ENCODE results near the gene KLK2. TPM values are rescaled to one million over a fixed set of nuclear protein-coding genes. Genes with fewer than 3 reads are reported as not detected.

Gene KLK2
- polyA plus RNA-seq, 3 donors: 0.21 to 0.34 TPM; not detected in 1

DNA sequence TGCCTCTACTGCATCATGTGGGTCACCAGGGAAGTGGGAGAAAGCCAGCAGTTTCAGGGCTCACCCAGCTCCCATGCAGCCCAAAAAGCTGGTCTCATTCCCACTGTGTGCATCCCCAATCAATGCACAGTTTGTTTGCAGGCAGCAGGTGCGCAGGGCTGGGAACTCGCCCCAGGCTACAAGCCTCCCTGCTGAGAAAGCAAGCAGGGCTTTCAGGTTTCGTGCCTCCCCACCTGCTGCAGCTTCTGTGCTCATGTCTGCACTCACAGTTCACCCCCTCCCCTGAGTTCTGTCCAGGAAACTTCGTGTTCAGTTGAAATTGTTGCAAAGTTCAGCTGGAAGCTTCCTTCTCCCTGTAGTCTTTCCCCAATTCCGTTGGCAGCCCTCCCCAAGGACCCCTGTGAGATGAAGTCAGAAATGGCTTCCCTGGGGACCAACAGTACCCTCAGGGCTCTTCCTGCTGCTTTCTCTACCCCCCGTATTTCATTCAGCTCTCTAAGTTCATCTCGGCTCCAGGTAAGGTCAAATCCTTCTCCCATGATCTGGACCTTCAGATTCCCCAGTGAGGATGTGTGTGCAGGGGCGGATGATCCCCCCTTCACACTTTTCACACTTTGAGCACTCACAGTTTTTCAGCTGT lies 28.8 kb upstream of the KLK2 start:
- no peak for DNase-seq

DNA sequence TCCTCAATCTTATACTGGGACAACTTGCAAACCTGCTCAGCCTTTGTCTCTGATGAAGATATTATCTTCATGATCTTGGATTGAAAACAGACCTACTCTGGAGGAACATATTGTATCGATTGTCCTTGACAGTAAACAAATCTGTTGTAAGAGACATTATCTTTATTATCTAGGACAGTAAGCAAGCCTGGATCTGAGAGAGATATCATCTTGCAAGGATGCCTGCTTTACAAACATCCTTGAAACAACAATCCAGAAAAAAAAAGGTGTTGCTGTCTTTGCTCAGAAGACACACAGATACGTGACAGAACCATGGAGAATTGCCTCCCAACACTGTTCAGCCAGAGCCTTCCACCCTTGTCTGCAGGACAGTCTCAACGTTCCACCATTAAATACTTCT lies 22.5 kb upstream of the KLK2 start:
- DNase-seq: no peak

DNA sequence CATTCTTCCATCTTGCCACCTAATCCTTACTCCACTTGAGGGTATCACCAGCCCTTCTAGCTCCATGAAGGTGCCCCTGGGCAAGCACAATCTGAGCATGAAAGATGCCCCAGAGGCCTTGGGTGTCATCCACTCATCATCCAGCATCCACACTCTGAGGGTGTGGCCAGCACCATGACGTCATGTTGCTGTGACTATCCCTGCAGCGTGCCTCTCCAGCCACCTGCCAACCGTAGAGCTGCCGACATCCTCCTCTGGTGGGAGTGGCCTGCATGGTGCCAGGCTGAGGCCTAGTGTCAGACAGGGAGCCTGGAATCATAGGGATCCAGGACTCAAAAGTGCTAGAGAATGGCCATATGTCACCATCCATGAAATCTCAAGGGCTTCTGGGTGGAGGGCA lies 21.6 kb upstream of the KLK2 start:
- no peak for DNase-seq

DNA sequence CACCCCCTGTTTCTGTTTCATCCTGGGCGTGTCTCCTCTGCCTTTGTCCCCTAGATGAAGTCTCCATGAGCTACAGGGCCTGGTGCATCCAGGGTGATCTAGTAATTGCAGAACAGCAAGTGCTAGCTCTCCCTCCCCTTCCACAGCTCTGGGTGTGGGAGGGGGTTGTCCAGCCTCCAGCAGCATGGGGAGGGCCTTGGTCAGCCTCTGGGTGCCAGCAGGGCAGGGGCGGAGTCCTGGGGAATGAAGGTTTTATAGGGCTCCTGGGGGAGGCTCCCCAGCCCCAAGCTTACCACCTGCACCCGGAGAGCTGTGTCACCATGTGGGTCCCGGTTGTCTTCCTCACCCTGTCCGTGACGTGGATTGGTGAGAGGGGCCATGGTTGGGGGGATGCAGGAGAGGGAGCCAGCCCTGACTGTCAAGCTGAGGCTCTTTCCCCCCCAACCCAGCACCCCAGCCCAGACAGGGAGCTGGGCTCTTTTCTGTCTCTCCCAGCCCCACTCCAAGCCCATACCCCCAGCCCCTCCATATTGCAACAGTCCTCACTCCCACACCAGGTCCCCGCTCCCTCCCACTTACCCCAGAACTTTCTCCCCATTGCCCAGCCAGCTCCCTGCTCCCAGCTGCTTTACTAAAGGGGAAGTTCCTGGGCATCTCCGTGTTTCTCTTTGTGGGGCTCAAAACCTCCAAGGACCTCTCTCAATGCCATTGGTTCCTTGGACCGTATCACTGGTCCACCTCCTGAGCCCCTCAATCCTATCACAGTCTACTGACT lies 18.4 kb upstream of the KLK2 start, which contains the start of gene KLK3:
KLK3 (plus strand) TSS at position 280 of the 775 bp plus-strand sequence; CDS start at position 321, 41 bp downstream.
- no peak for DNase-seq

DNA sequence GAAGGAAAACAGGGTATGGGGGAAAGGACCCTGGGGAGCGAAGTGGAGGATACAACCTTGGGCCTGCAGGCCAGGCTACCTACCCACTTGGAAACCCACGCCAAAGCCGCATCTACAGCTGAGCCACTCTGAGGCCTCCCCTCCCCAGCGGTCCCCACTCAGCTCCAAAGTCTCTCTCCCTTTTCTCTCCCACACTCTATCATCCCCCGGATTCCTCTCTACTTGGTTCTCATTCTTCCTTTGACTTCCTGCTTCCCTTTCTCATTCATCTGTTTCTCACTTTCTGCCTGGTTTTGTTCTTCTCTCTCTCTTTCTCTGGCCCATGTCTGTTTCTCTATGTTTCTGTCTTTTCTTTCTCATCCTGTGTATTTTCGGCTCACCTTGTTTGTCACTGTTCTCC lies 15.9 kb upstream of the KLK2 start:
- DNase-seq: no peak

DNA sequence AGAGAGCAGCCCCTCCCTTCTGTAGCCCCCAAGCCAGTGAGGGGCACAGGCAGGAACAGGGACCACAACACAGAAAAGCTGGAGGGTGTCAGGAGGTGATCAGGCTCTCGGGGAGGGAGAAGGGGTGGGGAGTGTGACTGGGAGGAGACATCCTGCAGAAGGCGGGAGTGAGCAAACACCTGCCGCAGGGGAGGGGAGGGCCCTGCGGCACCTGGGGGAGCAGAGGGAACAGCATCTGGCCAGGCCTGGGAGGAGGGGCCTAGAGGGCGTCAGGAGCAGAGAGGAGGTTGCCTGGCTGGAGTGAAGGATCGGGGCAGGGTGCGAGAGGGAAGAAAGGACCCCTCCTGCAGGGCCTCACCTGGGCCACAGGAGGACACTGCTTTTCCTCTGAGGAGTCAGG lies 14.4 kb upstream of the KLK2 start:
- DNase-seq: no peak

DNA sequence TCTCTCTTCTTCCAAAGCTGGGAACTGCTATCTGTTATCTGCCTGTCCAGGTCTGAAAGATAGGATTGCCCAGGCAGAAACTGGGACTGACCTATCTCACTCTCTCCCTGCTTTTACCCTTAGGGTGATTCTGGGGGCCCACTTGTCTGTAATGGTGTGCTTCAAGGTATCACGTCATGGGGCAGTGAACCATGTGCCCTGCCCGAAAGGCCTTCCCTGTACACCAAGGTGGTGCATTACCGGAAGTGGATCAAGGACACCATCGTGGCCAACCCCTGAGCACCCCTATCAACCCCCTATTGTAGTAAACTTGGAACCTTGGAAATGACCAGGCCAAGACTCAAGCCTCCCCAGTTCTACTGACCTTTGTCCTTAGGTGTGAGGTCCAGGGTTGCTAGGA lies 13.4 kb upstream of the KLK2 start:
- DNase-seq: no peak

DNA sequence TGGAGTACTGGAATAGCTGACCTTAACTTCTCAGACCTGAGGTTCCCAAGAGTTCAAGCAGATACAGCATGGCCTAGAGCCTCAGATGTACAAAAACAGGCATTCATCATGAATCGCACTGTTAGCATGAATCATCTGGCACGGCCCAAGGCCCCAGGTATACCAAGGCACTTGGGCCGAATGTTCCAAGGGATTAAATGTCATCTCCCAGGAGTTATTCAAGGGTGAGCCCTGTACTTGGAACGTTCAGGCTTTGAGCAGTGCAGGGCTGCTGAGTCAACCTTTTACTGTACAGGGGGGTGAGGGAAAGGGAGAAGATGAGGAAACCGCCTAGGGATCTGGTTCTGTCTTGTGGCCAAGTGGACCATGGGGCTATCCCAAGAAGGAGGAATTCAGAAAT lies 12.2 kb upstream of the KLK2 start:
- no peak for DNase-seq

DNA sequence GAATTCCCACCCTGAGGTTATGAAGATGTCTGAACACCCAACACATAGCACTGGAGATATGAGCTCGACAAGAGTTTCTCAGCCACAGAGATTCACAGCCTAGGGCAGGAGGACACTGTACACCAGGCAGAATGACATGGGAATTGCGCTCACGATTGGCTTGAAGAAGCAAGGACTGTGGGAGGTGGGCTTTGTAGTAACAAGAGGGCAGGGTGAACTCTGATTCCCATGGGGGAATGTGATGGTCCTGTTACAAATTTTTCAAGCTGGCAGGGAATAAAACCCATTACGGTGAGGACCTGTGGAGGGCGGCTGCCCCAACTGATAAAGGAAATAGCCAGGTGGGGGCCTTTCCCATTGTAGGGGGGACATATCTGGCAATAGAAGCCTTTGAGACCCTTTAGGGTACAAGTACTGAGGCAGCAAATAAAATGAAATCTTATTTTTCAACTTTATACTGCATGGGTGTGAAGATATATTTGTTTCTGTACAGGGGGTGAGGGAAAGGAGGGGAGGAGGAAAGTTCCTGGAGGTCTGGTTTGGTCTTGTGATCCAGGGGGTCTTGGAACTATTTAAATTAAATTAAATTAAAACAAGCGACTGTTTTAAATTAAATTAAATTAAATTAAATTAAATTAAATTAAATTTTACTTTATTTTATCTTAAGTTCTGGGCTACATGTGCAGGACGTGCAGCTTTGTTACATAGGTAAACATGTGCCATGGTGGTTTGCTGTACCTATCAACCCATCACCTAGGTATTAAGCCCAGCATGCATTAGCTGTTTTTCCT lies 11.5 kb upstream of the KLK2 start:
- DNase-seq: peak; percentile 17

DNA sequence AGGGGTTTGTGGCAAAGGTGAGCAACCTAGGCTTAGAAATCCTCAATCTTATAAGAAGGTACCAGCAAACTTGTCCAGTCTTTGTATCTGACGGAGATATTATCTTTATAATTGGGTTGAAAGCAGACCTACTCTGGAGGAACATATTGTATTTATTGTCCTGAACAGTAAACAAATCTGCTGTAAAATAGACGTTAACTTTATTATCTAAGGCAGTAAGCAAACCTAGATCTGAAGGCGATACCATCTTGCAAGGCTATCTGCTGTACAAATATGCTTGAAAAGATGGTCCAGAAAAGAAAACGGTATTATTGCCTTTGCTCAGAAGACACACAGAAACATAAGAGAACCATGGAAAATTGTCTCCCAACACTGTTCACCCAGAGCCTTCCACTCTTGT lies 3.8 kb upstream of the KLK2 start:
- no peak for DNase-seq

DNA sequence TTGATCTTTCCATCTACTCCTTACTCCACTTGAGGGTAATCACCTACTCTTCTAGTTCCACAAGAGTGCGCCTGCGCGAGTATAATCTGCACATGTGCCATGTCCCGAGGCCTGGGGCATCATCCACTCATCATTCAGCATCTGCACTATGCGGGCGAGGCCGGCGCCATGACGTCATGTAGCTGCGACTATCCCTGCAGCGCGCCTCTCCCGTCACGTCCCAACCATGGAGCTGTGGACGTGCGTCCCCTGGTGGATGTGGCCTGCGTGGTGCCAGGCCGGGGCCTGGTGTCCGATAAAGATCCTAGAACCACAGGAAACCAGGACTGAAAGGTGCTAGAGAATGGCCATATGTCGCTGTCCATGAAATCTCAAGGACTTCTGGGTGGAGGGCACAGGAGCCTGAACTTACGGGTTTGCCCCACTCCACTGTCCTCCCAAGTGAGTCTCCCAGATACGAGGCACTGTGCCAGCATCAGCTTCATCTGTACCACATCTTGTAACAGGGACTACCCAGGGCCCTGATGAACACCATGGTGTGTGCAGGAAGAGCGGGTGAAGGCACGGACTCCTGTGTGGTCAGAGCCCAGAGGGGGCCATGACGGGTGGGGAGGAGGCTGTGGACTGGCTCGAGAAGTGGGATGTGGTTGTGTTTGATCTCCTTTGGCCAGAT lies 2.7 kb upstream of the KLK2 start:
- DNase-seq: no peak

DNA sequence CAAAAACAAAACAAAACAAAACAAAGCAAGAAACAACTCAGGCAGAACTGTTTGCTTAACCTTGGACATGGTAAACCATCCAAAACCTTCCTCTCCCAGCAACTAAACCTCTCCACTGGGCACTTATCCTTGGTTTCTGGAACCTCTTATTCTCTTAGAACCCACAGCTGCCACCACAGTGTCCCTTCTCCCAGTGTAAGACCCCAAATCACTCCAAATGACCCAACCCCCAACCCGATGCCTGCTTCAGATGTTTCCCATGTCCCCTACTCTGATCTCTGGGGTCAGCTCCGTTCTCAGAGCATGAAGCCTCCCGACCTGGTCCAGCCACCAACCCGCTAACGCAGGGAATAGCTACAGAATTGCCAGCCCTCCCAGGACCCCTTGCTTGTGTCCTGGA lies 972 bp downstream of the KLK2 start:
- no peak for DNase-seq

DNA sequence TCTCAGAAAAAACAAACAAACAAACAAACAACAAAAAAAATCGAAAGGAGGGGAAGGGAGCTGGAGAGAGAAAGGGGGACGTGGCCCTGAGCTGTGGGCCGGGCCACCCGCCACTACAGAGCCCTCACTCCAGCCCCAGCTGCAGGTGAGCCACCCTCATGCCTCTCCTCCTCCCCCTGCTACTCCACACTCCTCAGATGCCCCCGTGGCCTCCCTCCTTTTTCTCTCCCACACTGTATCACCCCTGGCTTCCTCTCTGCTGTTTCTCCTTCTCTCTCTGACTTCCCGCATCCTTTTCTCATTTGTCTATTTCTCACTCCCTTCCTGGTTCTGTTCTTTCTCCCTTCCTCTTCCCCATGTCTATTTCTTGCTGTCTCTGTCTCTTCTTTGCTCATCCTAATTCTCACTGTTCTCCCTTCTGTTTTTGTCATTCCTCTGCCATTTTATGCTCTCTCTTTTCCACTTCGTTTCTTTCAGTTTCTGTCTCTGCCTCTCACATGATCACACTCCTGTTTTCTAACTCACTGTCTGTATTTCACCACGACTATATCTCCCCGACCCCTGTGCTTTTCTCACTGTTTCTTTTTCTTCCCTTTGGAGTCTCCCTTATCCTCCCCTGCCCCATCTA lies 2.7 kb downstream of the KLK2 start:
- DNase-seq: no peak

DNA sequence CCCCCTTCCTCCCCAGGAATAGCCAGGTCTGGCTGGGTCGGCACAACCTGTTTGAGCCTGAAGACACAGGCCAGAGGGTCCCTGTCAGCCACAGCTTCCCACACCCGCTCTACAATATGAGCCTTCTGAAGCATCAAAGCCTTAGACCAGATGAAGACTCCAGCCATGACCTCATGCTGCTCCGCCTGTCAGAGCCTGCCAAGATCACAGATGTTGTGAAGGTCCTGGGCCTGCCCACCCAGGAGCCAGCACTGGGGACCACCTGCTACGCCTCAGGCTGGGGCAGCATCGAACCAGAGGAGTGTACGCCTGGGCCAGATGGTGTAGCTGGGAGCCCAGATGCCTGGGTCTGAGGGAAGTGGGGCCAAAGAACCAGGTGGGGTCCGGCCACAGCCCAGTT lies 3.2 kb downstream of the KLK2 start:
- no peak for DNase-seq

DNA sequence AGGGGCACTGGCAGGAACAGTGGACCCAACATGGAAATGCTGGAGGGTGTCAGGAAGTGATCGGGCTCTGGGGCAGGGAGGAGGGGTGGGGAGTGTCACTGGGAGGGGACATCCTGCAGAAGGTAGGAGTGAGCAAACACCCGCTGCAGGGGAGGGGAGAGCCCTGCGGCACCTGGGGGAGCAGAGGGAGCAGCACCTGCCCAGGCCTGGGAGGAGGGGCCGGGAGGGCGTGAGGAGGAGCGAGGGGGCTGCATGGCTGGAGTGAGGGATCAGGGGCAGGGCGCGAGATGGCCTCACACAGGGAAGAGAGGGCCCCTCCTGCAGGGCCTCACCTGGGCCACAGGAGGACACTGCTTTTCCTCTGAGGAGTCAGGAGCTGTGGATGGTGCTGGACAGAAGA lies 4.1 kb downstream of the KLK2 start:
- no peak for DNase-seq

DNA sequence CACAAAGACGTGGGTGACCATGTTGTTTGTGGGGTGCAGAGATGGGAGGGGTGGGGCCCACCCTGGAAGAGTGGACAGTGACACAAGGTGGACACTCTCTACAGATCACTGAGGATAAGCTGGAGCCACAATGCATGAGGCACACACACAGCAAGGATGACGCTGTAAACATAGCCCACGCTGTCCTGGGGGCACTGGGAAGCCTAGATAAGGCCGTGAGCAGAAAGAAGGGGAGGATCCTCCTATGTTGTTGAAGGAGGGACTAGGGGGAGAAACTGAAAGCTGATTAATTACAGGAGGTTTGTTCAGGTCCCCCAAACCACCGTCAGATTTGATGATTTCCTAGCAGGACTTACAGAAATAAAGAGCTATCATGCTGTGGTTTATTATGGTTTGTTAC lies 5.6 kb downstream of the KLK2 start:
- no peak for DNase-seq

DNA sequence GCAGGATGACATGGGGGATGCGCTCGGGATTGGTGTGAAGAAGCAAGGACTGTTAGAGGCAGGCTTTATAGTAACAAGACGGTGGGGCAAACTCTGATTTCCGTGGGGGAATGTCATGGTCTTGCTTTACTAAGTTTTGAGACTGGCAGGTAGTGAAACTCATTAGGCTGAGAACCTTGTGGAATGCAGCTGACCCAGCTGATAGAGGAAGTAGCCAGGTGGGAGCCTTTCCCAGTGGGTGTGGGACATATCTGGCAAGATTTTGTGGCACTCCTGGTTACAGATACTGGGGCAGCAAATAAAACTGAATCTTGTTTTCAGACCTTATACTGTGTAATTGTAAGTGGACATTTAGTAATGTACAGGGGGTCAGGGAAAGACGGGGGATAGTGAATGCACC lies 7.0 kb downstream of the KLK2 start:
- DNase-seq: no peak

DNA sequence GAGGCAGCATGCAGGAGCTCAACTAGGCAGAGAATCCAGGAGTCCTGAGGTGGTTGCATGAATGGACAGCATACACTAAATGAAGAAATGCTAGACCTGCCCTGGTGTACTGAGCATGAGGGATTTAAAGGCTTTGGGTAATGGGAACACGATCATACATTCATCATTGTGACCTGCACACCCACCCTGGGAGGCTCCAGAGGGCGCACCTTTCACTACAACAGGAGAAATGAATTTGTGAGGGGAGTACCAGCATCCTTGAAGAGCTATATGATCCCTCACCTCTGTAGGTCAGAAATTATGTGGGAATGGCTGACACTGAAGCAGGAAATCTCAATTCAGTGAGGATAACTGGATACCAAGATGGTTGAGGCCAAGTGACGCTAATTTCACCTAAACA lies 8.9 kb downstream of the KLK2 start:
- DNase-seq: no peak

DNA sequence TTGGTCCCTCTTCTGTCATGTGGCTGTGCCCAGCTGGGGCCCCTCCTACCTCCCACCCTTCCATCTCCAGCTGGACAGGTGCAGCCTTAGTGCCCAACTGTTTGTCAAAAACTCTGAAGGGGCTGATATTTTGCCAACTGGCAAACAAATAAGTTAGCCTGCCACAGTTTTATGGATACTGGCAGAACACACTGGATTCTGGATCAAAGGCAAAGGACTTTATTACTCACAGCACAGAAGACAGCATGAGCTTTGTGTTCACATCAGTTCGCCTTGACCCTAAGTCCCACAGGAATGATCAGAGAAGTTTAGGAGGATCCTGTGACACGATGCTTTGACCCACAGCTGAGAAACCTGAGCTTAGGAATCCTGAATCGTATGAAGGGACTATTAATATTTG lies 16.4 kb downstream of the KLK2 start:
- no peak for DNase-seq

DNA sequence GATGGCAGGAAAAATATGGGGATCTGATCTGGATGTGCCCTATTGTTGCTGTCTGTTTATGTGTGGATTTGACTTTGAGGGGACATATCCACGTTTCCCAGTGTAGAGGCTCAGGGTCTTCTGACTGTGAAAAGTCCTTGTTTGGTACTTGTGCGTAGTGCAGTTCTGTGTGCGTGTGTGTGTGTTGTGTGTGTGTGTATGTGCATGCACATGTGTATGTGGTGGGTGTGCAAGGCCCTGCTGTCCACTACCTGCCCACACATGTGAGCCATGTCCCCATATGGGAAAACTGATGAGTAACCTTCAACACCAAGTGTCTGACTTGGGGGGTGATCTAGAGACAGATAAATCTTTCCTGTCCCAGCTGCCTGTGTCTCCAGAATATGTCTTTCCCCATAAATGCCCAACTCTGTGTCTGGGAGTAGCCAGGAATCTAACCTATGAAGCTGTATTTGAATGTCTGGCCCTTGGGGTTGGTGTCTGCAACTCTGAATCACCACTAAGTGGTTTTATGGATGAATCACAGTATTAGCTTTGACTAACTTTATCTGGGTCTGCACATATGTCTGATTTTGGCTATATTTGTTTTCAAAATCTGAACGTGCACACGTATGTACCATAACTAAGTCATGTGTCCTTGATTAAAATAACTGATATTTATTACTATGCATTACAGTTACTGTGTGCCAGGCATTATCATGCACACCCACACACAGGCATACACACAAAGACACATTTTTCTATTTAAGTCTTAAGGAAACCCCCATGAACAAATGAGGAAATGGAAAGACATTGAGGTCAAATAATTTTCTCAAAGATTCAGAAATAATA lies 17.4 kb downstream of the KLK2 start:
- DNase-seq: no peak

DNA sequence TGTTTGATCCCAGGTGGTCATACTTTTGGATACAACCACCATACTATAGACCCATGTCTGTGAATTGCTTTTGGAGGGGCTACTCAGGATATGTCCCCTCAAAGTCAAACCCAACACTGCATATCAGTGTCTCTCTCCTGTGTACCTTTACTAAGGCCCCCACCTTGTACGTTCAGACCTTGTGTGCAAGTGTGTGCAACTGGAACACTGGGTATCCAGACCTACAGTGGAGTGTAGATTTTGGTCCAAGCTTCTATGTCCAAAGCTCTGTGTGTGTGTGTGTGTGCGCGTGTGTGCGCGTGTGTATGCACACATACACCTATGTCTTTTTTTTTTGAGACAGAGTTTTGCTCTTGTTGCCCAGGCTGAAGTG lies 18.0 kb downstream of the KLK2 start:
- DNase-seq: no peak
